ENCODE measurements around the gene SDK2. TPM values are rescaled to one million over a fixed set of nuclear protein-coding genes. Genes with fewer than 3 reads are reported as not detected.

Gene SDK2
- total and polyA plus RNA-seq, 9 of the 15 experiments (the other 6 are each of a cell fraction or from before 2014, with no cell fraction given): 0.04 TPM; not detected in 8

DNA sequence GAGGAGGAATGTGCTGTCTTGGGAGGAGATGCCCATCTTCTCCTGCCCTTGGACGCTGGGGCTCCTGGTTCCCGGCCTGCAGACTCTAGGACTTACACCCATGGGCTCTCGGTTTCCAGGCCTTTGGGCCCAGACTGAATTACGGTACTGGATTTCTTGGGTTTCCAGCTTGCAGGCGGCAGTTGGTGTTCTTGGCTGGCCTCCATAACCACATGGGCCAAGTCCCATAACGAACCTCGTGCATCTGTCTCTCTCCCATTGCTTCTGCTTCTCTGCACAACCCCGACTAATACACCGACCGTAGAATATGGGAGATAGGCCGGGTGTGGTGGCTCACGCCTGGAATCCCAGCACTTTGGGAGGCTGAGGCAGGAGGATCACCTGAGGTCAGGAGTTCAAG is 162.6 kb downstream of the SDK2 start:
- intact Hi-C loops (cut with micrococcal nuclease) (no loop called here), in situ Hi-C loops (cut with MboI) (no loop called here)
- TF ChIP-seq, protein P1, sequence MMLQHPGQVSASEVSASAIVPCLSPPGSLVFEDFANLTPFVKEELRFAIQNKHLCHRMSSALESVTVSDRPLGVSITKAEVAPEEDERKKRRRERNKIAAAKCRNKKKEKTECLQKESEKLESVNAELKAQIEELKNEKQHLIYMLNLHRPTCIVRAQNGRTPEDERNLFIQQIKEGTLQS (IDR thresholded peaks at IDR 0.05): no peak
- TF ChIP-seq, protein P1 (CRISPR knock-in tag; conservative IDR thresholded peaks at IDR 0.05): no peak
- no peak for TF ChIP-seq ZNF23 (CRISPR knock-in tag; IDR thresholded peaks at IDR 0.05)
- no peak for ATAC-seq
- no peak for DNase-seq (ENCODE audit: extremely low read depth in 1 of 4, low spot score in 3 of 4)
- H3K79me2 ChIP-seq (ENCODE audit: control insufficient read depth, insufficient read depth, low read length): no peaks in the 10 kb centered on the region
- under 1% methylated on average over 12 of the region's 12 CpGs for WGBS (ENCODE audit: insufficient coverage, low coverage, missing lambda C conversion rate)
- no peak for FAIRE-seq
- peaks cover 7 to 35% of the 10 kb centered on the region in 2 experiments; a peak in 4 of 5 replicates for H3K27me3 ChIP-seq (ENCODE audit: control insufficient read depth in 2 of 2, insufficient read depth in 2 of 2, low read length in 2 of 2)
- no peak overlapping the region for H3K4me2 ChIP-seq (ENCODE audit: insufficient read depth, low read length)
- no TSS peak for BruUV-seq (replicated peaks)
- peaks cover 6% of the 10 kb centered on the region; the same call in 1 of the 2 replicates for H4K20me1 ChIP-seq (replicated peaks; ENCODE audit: control insufficient read depth, insufficient read depth, low read length)
- no peak overlapping the region for H3K9ac ChIP-seq (ENCODE audit: insufficient read depth in 1 of 2, low read depth in 2 of 2, low read length in 2 of 2)
- H3K4me3 ChIP-seq: no peak overlapping the region
- CTCF ChIA-PET (ENCODE audit: low intra/inter-chr PET ratio): no interaction called here
- H3K27ac ChIP-seq (ENCODE audit: extremely low read depth, low read depth, low read length): no peak overlapping the region
- H3K9me1 ChIP-seq (ENCODE audit: control insufficient read depth, insufficient read depth, low read length): no peaks in the 10 kb centered on the region
- no peaks in the 10 kb centered on the region for H3K4me1 ChIP-seq (replicated peaks in 1 of 2; ENCODE audit: control insufficient read depth in 2 of 2, insufficient read depth in 2 of 2, low read length in 2 of 2)
- no peaks in the 10 kb centered on the region for H3K9me3 ChIP-seq (replicated peaks; ENCODE audit: control insufficient read depth, insufficient read depth, low read depth, low read length)
- POLR2A ChIA-PET: no interaction called here
- H3K36me3 ChIP-seq (ENCODE audit: control insufficient read depth, insufficient read depth, low read length): no peaks in the 10 kb centered on the region
- no peak overlapping the region for H2AFZ ChIP-seq (ENCODE audit: low read depth, low read length)

DNA sequence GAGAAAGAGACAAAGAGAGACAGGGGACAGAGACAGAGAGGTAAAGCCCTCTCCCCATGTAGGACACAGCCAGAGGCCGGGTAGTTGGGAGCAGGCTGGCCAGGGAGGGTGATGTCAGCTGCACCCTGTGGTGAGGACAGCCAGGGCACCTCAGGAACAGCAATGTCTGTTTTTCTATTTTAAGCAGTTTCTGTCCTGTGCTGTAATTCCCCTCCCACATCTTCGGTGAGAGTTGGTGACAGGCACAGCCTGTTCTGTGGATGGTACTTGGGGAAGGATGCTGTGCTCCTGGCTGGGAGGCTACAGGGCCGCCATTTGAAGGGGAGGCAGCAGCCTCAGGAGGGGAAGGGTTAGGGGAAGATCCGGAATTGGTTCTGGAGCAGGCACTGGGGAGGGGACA is 163.5 kb downstream of the SDK2 start:
- no peak overlapping the region for H3K9ac ChIP-seq (ENCODE audit: insufficient read depth in 1 of 2, low read depth in 2 of 2, low read length in 2 of 2)
- no TSS peak for BruUV-seq (replicated peaks)
- 0% methylated on average over 4 of the region's 4 CpGs for WGBS (ENCODE audit: insufficient coverage, low coverage, missing lambda C conversion rate)
- peaks cover 6% of the 10 kb centered on the region; the same call in 1 of the 2 replicates for H4K20me1 ChIP-seq (replicated peaks; ENCODE audit: control insufficient read depth, insufficient read depth, low read length)
- peaks cover 9 to 37% of the 10 kb centered on the region in 2 experiments for H3K27me3 ChIP-seq (ENCODE audit: control insufficient read depth in 2 of 2, insufficient read depth in 2 of 2, low read length in 2 of 2)
- ATAC-seq (no peak; the same call in 2 of the 3 replicates), FAIRE-seq (no peak), DNase-seq (ENCODE audit: extremely low read depth in 1 of 4, low spot score in 3 of 4) (no peak)
- no peaks in the 10 kb centered on the region for H3K9me1 ChIP-seq (ENCODE audit: control insufficient read depth, insufficient read depth, low read length)
- no peaks in the 10 kb centered on the region for H3K9me3 ChIP-seq (replicated peaks; ENCODE audit: control insufficient read depth, insufficient read depth, low read depth, low read length)
- no peaks in the 10 kb centered on the region for H3K79me2 ChIP-seq (ENCODE audit: control insufficient read depth, insufficient read depth, low read length)
- in situ Hi-C loops (cut with MboI): no loop called here
- no peaks in the 10 kb centered on the region for H3K36me3 ChIP-seq (ENCODE audit: control insufficient read depth, insufficient read depth, low read length)
- H3K4me1 ChIP-seq (replicated peaks in 1 of 2; ENCODE audit: control insufficient read depth in 2 of 2, insufficient read depth in 2 of 2, low read length in 2 of 2): no peaks in the 10 kb centered on the region
- H3K4me3 ChIP-seq: no peak overlapping the region
- H3K4me2 ChIP-seq (ENCODE audit: insufficient read depth, low read length): no peak overlapping the region
- H3K27ac ChIP-seq (ENCODE audit: extremely low read depth, low read depth, low read length): no peak overlapping the region
- POLR2A ChIA-PET: no interaction called here
- intact Hi-C loops (cut with micrococcal nuclease): no loop called here
- CTCF ChIA-PET (ENCODE audit: low intra/inter-chr PET ratio): no interaction called here
- no peak overlapping the region for H2AFZ ChIP-seq (ENCODE audit: low read depth, low read length)
- no peak for TF ChIP-seq DMBX1 (CRISPR knock-in tag; IDR thresholded peaks at IDR 0.05; ENCODE audit: borderline replicate concordance)
- TF ChIP-seq ZNF780A (CRISPR knock-in tag; IDR thresholded peaks at IDR 0.05): no peak
- no peak for TF ChIP-seq BMI1 (IDR thresholded peaks at IDR 0.05; ENCODE audit: low read length)
- TF ChIP-seq, protein P2, sequence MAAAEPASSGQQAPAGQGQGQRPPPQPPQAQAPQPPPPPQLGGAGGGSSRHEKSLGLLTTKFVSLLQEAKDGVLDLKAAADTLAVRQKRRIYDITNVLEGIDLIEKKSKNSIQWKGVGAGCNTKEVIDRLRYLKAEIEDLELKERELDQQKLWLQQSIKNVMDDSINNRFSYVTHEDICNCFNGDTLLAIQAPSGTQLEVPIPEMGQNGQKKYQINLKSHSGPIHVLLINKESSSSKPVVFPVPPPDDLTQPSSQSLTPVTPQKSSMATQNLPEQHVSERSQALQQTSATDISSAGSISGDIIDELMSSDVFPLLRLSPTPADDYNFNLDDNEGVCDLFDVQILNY (CRISPR knock-in tag; IDR thresholded peaks at IDR 0.05): no peak
- TF ChIP-seq KDM4B (IDR thresholded peaks at IDR 0.05; ENCODE audit: borderline replicate concordance in 2 of 2, low read depth in 1 of 2): no peak
- no peak for TF ChIP-seq CSDE1 (IDR thresholded peaks at IDR 0.05)
- TF ChIP-seq ZNF778 (CRISPR knock-in tag; IDR thresholded peaks at IDR 0.05): no peak
- TF ChIP-seq, protein P3, sequence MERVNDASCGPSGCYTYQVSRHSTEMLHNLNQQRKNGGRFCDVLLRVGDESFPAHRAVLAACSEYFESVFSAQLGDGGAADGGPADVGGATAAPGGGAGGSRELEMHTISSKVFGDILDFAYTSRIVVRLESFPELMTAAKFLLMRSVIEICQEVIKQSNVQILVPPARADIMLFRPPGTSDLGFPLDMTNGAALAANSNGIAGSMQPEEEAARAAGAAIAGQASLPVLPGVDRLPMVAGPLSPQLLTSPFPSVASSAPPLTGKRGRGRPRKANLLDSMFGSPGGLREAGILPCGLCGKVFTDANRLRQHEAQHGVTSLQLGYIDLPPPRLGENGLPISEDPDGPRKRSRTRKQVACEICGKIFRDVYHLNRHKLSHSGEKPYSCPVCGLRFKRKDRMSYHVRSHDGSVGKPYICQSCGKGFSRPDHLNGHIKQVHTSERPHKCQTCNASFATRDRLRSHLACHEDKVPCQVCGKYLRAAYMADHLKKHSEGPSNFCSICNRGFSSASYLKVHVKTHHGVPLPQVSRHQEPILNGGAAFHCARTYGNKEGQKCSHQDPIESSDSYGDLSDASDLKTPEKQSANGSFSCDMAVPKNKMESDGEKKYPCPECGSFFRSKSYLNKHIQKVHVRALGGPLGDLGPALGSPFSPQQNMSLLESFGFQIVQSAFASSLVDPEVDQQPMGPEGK (CRISPR knock-in tag; IDR thresholded peaks at IDR 0.05; ENCODE audit: borderline replicate concordance): no peak
- no peak for TF ChIP-seq CEBPG (CRISPR knock-in tag; IDR thresholded peaks at IDR 0.05)
- no peak for TF ChIP-seq CEBPG (tag; conservative IDR thresholded peaks at IDR 0.05 in 1 of 2, IDR thresholded peaks at IDR 0.05 in 1 of 2)
- TF ChIP-seq SMARCE1 (IDR thresholded peaks at IDR 0.05): no peak

Data from K562 (cell line).